Measurements from ENCODE around the gene CDK18.

GRCh38 chr1:205538235-205538840 lies 33.9 kb downstream of the CDK18 start:
- TF ChIP-seq RXRA (IDR thresholded peaks at IDR 0.05) (no peak), CTCF (IDR thresholded peaks at IDR 0.05; ENCODE audit: low read depth, low read length, missing input control) (no peak)
